Endothelial cell of umbilical vein (primary cell): ENCODE results near the gene SIKE1.
"Not testable (repeated sequence)": the region's sequence is repeated elsewhere in the genome, so short reads cannot be mapped to it uniquely, and the experiment has no call there.

Source experiments
- POLR2AphosphoS5 ChIP-seq: IDR thresholded peaks from 2 replicates; pipeline ENCODE4 v1.6.1; 2012; ENCODE audit warnings: low read depth, mild to moderate bottlenecking, control low read depth, low read length, moderate library complexity; ENCODE audit not compliant: insufficient read depth
- TF ChIP-seq, protein P1 (sequence below), 2 donors: IDR thresholded peaks; 1 replicate in 1 of 2; 2 replicates in 1 of 2; pipeline ENCODE4 v1.5.1; 2011; ENCODE audit warnings: low read length in 2 of 2, mild to moderate bottlenecking in 2 of 2, moderate library complexity in 2 of 2, control low read depth in 1 of 2, inconsistent platforms in 1 of 2, low read depth in 1 of 2; ENCODE audit not compliant: insufficient read depth in 1 of 2; ENCODE audit errors: extremely low read depth in 1 of 2

DNA sequence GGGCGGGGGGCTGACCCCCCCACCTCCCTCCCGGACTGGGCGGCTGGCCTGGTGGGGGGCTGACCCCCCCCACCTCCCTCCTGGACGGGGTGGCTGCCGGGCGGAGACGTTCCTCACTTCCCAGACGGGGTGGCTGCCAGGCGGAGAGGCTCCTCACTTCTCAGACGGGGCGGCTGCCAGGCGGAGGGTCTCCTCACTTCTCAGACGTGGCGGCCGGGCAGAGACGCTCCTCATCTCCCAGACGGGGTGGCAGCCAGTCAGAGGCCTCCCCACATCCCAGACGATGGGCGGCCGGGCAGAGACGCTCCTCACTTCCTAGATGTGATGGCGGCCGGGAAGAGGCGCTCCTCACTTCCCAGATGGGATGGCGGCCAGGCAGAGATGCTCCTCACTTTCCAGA lies 10.1 kb upstream of the SIKE1 start:
- TF ChIP-seq, protein P1, sequence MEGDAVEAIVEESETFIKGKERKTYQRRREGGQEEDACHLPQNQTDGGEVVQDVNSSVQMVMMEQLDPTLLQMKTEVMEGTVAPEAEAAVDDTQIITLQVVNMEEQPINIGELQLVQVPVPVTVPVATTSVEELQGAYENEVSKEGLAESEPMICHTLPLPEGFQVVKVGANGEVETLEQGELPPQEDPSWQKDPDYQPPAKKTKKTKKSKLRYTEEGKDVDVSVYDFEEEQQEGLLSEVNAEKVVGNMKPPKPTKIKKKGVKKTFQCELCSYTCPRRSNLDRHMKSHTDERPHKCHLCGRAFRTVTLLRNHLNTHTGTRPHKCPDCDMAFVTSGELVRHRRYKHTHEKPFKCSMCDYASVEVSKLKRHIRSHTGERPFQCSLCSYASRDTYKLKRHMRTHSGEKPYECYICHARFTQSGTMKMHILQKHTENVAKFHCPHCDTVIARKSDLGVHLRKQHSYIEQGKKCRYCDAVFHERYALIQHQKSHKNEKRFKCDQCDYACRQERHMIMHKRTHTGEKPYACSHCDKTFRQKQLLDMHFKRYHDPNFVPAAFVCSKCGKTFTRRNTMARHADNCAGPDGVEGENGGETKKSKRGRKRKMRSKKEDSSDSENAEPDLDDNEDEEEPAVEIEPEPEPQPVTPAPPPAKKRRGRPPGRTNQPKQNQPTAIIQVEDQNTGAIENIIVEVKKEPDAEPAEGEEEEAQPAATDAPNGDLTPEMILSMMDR (IDR thresholded peaks at IDR 0.05; ENCODE audit: extremely low read depth in 1 of 2, insufficient read depth in 1 of 2, low read depth in 1 of 2, low read length in 2 of 2), result not testable (repeated sequence)
- not testable (repeated sequence) for TF ChIP-seq POLR2AphosphoS5
